ENCODE data around the gene PPP6R1.

Gene PPP6R1

DNA sequence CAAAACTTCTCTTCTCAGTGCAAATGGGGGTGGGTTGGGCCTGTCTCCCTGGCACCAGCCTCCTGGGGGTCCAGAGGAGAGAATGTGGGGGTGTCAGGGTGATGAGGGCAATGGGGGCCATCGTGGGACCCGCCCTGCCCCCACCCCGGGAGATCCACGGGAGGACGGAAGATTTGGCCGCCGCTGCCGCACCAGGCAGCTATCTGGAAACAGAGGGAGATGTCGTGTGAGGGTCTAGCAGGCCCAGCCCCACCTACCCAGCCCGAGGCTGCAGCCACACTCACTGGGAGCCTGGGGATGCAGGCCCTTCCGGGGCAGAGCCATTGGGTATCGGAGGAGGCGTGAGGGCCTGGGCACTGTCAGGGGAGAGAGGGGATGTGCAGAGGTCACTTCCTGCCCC lies 28.5 kb downstream of the PPP6R1 start:
- TF ChIP-seq, protein P1, sequence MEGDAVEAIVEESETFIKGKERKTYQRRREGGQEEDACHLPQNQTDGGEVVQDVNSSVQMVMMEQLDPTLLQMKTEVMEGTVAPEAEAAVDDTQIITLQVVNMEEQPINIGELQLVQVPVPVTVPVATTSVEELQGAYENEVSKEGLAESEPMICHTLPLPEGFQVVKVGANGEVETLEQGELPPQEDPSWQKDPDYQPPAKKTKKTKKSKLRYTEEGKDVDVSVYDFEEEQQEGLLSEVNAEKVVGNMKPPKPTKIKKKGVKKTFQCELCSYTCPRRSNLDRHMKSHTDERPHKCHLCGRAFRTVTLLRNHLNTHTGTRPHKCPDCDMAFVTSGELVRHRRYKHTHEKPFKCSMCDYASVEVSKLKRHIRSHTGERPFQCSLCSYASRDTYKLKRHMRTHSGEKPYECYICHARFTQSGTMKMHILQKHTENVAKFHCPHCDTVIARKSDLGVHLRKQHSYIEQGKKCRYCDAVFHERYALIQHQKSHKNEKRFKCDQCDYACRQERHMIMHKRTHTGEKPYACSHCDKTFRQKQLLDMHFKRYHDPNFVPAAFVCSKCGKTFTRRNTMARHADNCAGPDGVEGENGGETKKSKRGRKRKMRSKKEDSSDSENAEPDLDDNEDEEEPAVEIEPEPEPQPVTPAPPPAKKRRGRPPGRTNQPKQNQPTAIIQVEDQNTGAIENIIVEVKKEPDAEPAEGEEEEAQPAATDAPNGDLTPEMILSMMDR (IDR thresholded peaks at IDR 0.05; ENCODE audit: control insufficient read depth, insufficient read depth, low read depth, low read length, missing control alignments): no peak
- DNase-seq (ENCODE audit: low read depth): no peak
- H3K4me3 ChIP-seq (ENCODE audit: control insufficient read depth, low read depth, low read length): no peak overlapping the region

DNA sequence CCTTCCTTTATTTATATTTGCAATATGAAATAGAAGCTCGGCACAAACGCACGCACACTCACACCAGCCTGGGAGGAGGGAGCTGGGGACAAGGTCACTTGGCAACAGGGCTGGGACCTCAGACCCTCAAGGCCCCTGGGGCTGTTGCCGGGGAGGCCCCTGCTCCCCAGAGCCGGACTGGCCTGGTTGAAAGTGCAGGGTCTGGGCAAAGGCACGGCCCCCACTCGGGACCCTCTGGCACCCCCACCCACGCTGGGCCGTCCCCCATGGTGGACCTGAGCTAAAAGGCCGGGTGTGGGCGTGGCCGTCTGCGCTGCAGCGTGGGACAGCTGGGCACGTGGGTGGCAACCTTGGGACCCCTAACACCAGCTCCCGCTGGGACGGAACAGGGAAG lies 29.0 kb downstream of the PPP6R1 start:
- TF ChIP-seq, protein P1 (IDR thresholded peaks at IDR 0.05; ENCODE audit: control insufficient read depth, insufficient read depth, low read depth, low read length, missing control alignments): no peak
- DNase-seq (ENCODE audit: low read depth): no peak

DNA sequence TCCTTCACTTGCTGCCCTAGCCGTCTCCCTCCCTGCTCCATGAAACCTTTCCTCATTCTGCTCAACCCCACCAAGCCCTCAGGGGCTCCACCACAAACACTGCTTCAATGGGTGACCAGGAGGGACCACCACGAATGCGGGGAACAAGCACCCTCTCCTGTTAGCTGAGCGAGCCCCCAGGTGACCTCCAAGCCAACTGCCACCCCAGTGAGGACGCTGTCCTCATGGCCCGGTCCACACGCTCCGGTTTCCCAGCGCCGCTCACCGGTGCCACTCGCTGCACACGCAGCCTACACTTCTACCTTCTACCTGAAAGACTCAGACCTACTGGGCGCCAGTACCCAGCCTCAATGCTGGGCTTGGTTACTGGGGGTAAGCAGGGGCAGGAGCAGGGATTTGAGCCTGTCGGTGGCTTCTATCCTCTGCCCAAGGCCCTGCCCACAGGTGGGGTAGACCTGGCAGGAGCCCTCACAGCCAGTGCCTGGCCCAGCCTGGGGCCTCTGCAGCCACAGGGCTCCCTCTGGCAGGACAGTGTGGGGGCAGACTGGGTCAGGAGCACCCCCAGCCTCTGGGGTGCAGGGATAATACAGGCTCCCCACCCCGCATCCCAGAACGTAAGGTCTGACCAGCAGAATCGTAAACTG lies 29.6 kb downstream of the PPP6R1 start:
- TF ChIP-seq, protein P1 (IDR thresholded peaks at IDR 0.05; ENCODE audit: control insufficient read depth, insufficient read depth, low read depth, low read length, missing control alignments): no peak
- DNase-seq (ENCODE audit: low read depth): no peak
- H3K4me3 ChIP-seq (ENCODE audit: control insufficient read depth, low read depth, low read length): no peak overlapping the region

More for the DNA sequence above, 29.0 kb downstream of the PPP6R1 start:
- no peak overlapping the region for H3K4me3 ChIP-seq (ENCODE audit: control insufficient read depth, low read depth, low read length)

DNA sequence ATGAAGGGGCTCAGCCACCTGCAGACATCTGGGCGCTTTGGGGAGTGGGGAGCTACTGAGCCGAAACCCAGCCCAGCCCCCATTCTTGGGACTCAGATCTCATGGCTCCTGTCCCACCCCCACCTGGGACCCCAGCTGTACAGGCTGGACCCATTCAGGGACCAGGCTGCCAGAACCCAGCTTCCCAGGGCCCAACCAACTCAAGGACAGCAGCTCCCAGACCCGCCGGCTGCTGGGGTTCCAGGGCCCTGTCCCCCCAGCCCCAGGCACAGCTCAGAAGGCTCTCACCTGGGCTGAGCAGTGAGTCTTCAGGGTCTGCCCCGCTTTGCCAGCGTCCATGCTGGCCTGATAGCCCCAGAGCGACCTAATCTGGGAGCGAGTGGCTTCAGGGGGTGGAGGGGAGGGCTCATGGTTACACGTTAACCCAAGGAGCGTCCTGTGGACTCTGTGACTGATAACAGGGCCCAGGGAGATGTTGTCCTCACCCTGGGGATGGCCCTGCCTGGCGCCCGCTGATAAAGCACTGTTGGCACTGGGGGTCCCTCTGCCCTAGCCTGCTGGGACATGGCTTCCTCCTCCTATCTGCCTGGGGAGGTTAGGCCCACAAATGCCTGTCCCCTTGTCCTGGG lies 30.3 kb downstream of the PPP6R1 start, which contains the start of gene TMEM86B:
Gene TMEM86B, minus strand, starts transcription at position 361 of the 629 bp plus-strand sequence. Its CDS starts 22 bp downstream, at position 339.
- no peak for DNase-seq (ENCODE audit: low read depth)
- H3K4me3 ChIP-seq (ENCODE audit: control insufficient read depth, low read depth, low read length): no peak within 1 kb of the TSS
- TF ChIP-seq, protein P1 (IDR thresholded peaks at IDR 0.05; ENCODE audit: control insufficient read depth, insufficient read depth, low read depth, low read length, missing control alignments): no peak

DNA sequence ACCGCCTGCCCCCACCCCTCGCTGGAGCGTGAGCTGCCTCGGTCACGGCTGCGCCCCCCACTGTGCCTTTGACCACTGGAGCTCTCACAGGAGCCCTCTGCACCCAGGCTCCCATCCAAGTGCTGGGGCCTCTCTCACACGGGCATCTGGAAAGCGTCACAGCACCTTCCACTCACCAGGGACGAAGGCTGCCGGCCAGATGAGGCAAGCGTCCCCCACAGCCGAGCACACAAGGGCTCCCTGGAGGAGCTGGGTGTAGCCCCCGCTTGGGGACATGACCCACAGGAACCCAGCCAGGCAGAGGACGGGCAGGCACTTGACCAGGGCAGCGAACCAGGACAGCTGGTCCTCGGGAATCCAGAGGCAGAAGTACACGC lies 30.8 kb downstream of the PPP6R1 start:
- TF ChIP-seq, protein P1 (IDR thresholded peaks at IDR 0.05; ENCODE audit: control insufficient read depth, insufficient read depth, low read depth, low read length, missing control alignments): no peak
- H3K4me3 ChIP-seq (ENCODE audit: control insufficient read depth, low read depth, low read length): no peak overlapping the region
- DNase-seq (ENCODE audit: low read depth): no peak

DNA sequence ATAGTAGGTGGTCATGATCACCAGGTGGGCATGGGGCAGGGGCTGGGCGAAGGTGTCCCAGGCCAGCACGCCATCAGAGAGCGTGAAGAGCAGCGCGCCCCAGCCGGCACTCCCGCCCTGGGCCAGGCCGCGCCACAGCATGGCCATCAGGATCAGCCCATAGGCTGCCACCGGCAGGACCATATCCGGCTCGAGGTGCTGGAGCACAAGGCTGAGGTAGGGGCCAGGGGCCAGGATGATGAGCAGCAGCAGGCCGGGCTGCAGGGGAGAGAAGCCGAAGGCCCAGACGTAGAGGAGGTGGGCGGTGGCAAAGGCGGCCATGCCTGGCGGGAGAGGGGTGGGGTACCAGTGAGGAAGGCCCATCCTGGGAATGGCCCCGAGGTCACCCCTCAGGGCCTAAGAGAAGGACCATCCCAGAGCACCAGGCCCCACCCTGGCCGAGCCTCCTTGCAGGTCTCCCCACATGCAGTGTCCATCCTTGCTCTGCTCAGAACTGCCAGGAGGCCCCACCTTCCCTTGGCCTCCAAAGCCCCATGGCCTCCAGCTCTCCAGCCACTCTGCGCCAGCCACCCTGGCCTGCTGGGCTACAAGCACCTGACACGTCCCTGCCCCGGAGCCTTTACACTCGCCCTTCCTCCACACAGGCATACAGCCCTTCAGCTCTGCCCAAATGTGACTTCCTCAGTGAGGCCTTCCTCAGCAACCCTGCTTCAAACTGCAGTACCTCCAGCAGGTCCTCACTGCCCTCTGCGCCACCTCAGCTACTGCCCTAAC lies 31.4 kb downstream of the PPP6R1 start:
- no peak for DNase-seq (ENCODE audit: low read depth)
- TF ChIP-seq, protein P1 (IDR thresholded peaks at IDR 0.05; ENCODE audit: control insufficient read depth, insufficient read depth, low read depth, low read length, missing control alignments): no peak
- H3K4me3 ChIP-seq (ENCODE audit: control insufficient read depth, low read depth, low read length): no peak overlapping the region

Measured in AG09309 (cell line).